HG03565 (cell line): ENCODE measurements around the gene LSS.
"Not testable (repeated sequence)": the region's sequence is repeated elsewhere in the genome, so short reads cannot be mapped to it uniquely, and the experiment has no call there.

Source experiments
- ATAC-seq: cut with Tn5 transposase; IDR thresholded peaks from one replicate; pipeline ENCODE4 v1.9.1; 2021; ENCODE audit warnings: mild to moderate bottlenecking, moderate library complexity; ENCODE audit not compliant: unreplicated experiment

The LSS gene

GRCh38 chr21:46188226-46189212 is 40.1 kb downstream of the LSS start:
- ATAC-seq, result no peak

GRCh38 chr21:46187814-46188213 is 40.8 kb downstream of the LSS start:
- no peak for ATAC-seq

GRCh38 chr21:46187261-46187660 is 41.3 kb downstream of the LSS start:
- no peak for ATAC-seq

- no peak for ATAC-seq
Measured at GRCh38 chr21:46185716-46186115, 42.9 kb downstream of the LSS start.

- ATAC-seq, result no peak
Measured at GRCh38 chr21:46184625-46185555, 43.7 kb downstream of the LSS start.

GRCh38 chr21:46183910-46184624 is 44.5 kb downstream of the LSS start, which contains the start of gene SPATC1L:
Gene SPATC1L, minus strand, starts transcription at chr21:46184459. Its CDS starts 1,643 bp downstream, at chr21:46182816.
- no peak for ATAC-seq

- not testable (repeated sequence) for ATAC-seq
Measured at GRCh38 chr21:46183337-46183909, 45.2 kb downstream of the LSS start.

- no peak for ATAC-seq
Measured at GRCh38 chr21:46182548-46183336, 45.8 kb downstream of the LSS start.

- ATAC-seq, result no peak
Measured at GRCh38 chr21:46181953-46182547, 46.5 kb downstream of the LSS start.

GRCh38 chr21:46181436-46181835 is 47.1 kb downstream of the LSS start:
- ATAC-seq, result no peak

- ATAC-seq, result no peak
Measured at GRCh38 chr21:46180778-46181391, 47.7 kb downstream of the LSS start.

- no peak for ATAC-seq
Measured at GRCh38 chr21:46180079-46180722, 48.4 kb downstream of the LSS start.

GRCh38 chr21:46179708-46180078 is 48.9 kb downstream of the LSS start:
- no peak for ATAC-seq

- no peak for ATAC-seq
Measured at GRCh38 chr21:46178961-46179360, 49.6 kb downstream of the LSS start.

GRCh38 chr21:46176443-46177129 is 52.0 kb downstream of the LSS start:
- not testable (repeated sequence) for ATAC-seq

- no peak for ATAC-seq
Measured at GRCh38 chr21:46173573-46173972, 55.0 kb downstream of the LSS start.

- no peak for ATAC-seq
Measured at GRCh38 chr21:46172863-46173528, 55.6 kb downstream of the LSS start.
